HCEC 1CT (cell line): Measurements from ENCODE around the gene RFPL1.
"Not testable (repeated sequence)": the region's sequence is repeated elsewhere in the genome, so short reads cannot be mapped to it uniquely, and the experiment has no call there.

ENCODE experiments used
- DNase-seq: peaks from one replicate; pipeline ENCODE4 v3.0.0-alpha.2; 2017

The RFPL1 gene

DNA sequence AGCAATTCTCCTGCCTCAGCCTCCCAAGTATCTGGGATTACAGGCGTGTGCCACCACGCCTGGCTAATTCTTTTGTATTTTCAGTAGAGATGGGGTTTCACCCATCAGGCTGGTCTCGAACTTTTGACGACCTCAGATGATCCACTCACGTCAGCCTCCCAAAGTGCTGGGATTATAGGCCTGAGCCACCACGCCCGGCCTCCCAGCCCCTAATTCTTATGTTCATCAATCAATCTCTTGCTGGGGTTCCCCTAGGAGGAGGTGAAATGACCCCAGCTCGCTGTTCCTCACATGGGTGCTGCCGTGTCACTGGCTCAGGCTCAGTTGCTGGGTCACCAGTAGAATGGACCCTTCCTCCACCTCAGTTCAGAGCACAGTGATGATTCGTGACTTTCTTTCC lies at the start of gene RFPL1:
TSS of gene RFPL1 (plus strand) at position 301 of the 400 bp plus-strand sequence.
- not testable (repeated sequence) for DNase-seq

GRCh38 chr22:29388759-29389090 lies 49.7 kb upstream of the RFPL1 start:
- DNase-seq: no peak

DNA sequence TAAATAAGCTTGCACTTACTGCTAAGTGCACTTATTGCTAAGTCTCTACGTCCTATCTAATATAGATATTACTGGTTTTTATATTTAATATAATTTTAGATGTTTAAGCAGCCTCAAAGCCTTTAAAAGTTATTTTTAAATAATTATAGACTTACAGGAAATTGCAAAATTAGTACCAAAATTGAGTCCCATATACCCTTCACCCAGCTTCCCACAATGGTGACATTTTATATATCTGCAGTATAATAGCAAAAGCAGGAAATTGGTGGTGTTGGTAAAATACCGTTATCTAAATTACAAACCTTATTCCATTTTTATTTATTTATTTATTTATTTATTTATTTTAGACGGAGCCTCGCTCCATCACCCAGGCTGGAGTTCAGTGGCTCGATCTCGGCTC lies 48.1 kb upstream of the RFPL1 start:
- no peak for DNase-seq

DNA sequence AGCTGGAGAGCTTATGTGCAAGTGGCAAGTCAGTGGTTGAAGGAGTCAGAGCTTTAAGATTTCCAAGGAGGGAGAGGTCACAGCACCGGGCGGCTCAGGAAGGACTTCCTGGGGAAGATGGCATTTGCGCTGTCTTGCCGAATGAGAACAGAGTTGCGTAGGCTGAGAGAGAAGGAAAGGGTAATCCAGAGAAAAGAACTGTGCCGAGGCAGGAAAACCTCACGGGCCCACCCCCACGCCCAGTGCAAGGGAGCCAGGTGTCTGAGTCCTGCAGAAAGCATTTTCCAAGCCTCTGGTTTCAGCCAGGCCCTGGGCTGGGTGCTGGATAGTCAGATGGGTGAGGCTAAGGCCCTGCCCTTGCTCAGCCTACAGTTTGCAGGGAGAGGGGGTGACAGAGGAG lies 46.8 kb upstream of the RFPL1 start:
- no peak for DNase-seq

- no peak for DNase-seq
These were observed 45.3 kb upstream of the RFPL1 start for GRCh38 chr22:29393019-29393608.

GRCh38 chr22:29394931-29395581 lies 43.3 kb upstream of the RFPL1 start:
- peak; percentile 68 for DNase-seq

GRCh38 chr22:29396126-29396525 lies 42.3 kb upstream of the RFPL1 start:
- no peak for DNase-seq

DNA sequence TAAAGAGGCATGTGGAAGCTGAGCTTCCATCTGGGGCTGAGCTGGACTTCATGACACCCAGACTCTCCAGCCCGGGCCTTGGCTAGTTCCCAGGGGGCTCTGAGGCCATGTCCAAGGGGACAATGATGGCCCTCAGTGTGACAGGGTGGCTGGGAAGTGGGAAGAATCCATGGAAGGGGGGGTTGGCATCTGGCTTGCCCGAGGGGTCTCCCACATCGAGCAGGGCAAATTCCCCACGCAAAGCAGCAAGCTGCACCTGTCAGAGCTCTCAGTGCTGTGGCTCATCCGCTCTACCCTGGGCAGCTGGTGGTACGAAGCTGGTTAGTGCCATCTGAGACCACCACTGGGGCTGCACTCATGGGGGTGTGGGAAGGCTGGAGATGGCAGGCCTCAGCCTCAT lies 40.6 kb upstream of the RFPL1 start:
- DNase-seq: no peak

GRCh38 chr22:29400576-29400975 lies 37.8 kb upstream of the RFPL1 start:
- DNase-seq: no peak

DNA sequence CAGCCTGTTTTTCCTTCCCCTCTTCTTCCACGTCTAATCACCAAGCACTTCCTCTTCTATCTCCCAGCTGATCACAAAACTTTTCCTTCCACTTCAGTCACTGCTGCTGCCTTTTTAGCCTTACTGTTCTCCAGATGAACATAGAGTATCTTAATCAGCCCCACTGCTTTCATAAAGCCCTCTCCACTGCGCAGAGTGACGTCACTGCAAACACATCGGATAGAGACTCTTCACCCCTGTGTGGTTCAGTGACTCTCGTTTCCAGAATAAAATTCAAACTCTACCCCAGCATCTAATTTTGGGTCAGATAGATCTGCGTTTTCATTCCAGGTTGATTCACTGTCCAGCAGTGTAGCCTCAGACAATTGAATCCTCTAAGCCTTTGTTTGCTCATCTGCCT lies 36.8 kb upstream of the RFPL1 start:
- not testable (repeated sequence) for DNase-seq

DNA sequence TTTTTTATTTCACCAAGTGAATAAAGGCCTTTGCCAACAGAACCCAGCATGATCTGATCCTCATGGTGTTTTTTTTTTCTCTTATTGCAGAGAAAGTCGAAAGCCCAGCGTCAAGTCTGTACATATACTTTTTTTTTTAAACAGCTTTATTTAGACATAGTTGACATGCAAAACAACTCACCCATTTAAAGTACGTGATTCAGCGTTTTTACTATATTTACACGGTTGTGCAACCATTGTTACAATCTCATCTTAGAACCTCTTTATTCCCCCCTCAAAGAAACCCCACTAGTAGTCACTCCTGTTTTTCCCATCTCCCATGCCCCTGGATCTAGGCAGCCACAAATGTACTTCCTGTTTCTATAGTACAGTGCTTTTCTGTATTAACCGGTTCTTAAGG lies 29.4 kb upstream of the RFPL1 start:
- DNase-seq: no peak

DNA sequence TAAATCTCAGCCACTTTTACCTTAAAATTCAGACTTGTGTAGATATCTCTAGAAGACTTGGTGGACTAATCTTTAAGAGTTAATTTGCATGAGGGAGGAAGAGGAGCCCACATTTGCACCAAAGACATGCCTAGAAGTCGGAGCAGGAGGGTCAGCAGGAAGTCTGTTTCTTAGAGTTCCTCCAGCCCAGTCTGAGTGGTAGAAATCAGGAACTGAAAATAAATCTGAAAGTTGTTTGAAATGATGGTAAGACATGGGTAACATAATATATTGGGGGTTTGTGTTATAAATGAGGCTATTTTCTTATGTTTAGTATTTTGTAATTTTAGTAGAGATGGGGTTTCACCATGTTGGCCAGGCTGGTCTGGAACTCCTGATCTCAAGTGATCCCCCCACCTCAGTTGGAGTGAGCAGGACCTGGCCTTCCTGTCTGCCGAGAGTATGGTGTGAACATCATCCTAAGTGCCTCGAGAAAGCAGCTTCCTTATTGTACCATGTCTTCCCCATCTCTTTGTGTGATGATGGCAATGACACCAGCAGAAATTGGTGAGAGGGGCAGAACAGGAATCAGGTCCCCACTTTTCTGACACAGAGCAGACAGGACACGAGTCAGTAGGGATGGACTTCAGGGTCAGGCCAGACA lies 26.7 kb upstream of the RFPL1 start:
- not testable (repeated sequence) for DNase-seq

- not testable (repeated sequence) for DNase-seq
These were observed 25.6 kb upstream of the RFPL1 start for GRCh38 chr22:29412772-29413171.

- DNase-seq: not testable (repeated sequence)
These were observed 23.3 kb upstream of the RFPL1 start for GRCh38 chr22:29414951-29415591.

GRCh38 chr22:29418704-29419103 lies 19.7 kb upstream of the RFPL1 start:
- DNase-seq: not testable (repeated sequence)

- DNase-seq: no peak
These were observed 11.9 kb upstream of the RFPL1 start for GRCh38 chr22:29426476-29426875.

DNA sequence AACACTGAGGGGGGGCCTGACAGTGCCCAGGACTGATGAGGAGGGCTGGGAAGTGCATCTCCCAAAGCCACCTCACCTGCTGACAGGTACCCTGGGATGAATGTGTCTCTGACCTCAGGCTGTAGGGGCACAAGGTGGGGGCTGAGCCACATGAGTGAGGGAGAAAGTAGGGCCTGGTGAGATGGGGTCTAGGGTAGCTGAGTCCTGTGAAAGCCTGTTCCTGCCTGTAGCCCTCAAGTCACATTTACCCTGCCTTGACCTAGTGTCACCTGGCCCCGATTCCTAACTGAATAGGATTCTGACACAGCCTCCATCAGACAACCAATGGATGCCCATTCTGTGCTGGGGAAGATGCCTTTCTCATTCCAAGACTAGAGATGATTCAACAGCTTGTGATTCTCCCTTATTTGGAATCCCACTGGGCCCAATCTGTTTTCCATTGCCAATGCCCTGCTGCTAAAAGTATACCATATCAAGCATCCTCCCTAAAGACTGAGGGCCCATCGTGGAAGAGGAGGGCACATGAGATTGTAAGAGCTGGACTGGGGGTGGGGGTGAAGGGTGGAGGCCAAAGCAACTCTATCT lies 11.1 kb upstream of the RFPL1 start:
- DNase-seq: peak; percentile 20

- no peak for DNase-seq
These were observed 6.4 kb upstream of the RFPL1 start for GRCh38 chr22:29431986-29432385.

DNA sequence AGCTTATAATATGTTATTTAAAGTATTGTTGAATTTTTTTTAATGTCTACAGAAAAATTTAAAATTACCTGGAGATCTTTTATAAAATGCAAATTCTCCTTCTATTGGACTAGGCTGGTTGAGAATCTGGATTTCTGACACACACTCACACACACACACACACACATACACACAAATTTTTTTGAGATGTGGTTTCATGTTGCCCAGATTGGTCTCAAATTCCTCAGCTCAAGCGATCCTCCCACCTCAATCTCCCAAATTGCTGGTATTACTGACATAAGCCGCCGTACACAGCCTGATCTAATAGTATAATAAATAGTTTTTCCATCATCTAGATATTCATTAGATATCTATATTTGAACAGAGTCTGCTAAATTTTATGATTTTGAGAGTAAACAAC lies 4.5 kb upstream of the RFPL1 start:
- DNase-seq: no peak

DNA sequence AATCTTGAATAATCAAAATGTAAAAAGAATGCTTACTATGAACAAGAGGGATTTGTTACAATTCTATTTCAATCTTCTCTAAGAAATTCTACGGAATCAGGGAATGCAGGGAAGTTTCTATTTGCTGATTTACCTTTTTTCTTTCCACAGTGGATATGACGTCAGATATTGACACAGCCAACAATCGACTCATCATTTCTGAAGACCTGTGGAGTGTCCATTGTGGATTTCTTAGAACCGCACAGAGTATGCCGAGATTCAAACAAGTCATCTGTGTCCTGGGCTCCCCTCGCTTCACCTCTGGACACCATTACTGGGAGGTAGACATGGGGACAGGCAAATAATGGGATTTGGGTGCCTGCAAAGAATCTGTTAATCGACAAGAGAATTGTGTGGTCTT lies 4.1 kb upstream of the RFPL1 start:
- DNase-seq: no peak

DNA sequence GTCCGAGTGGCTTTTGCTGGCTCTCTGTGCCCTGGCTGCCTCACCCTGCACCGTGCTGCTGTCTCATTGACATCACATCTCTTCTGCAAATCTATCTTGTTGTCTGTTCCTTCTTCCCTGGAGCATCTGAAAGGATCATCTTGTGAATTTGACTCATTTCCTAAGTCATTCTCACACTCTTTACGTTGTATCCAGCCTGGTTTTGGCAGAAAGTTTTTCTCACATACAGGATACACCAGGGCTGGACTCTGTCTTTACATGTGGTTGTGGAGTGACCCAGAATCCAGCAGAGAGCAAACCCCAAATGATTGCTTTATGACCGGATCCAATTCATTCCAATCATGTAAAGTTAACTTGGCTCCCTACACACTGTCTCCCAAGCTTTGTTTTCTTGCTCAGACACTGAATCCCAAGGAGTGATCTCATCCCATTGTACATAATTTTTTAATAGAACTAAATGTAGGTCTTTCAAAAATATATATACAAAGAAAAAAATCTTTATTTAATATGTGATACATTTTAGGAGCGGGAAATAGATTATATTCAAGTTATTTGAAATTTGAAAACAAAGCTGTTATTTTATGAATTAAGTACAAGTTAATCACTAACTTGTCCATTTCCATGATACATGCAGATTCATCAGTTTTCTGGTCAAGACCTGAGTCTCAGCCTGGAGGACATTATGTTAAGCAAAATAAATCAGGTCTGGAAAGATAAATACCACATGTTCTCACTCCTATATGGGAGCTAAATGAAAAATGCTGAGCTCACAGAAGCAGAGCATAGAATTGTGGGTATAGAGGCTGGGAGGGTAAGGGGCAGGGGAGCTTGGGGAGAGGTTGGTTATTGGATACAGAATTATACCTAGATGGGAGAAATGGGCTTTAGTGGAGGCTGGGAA lies 2.9 kb upstream of the RFPL1 start:
- no peak for DNase-seq

GRCh38 chr22:29442976-29443375 lies 4.6 kb downstream of the RFPL1 start:
- no peak for DNase-seq

DNA sequence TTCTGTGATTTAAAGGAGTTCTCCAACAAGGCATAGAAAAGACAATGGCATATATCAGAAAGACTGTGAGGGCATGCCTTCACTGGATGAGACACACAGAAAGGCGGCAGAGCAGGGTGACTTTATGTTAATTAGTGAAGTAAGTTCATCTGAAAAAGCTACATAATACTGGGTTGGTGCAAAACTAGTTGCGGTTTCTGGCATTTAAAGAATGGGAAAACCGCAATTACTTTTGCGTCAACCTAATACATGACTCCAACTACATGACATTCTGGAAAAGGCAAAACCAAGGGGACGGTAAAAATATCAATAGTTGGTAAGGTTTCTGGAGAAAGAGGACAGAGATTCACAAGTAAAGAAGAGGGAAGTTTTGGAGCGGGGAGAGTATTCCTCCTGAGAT lies 5.1 kb downstream of the RFPL1 start:
- no peak for DNase-seq
